H1 (cell line): ENCODE data around the gene TFB2M. TPM values are rescaled to one million over a fixed set of nuclear protein-coding genes. Genes with fewer than 3 reads are reported as not detected.

Source experiments
- CHD1 ChIP-seq: IDR thresholded peaks from 2 replicates; pipeline ENCODE4 v1.6.1; 2012; ENCODE audit warnings: low read depth, low read length, improper control_type of control experiment
- CHD7 ChIP-seq: fragments of 300-600 bp; sonication (generic); IDR thresholded peaks from 2 replicates; pipeline ENCODE4 v1.7.1; 2012; ENCODE audit warnings: low read length, moderate library complexity, mild to moderate bottlenecking, inconsistent platforms; ENCODE audit not compliant: insufficient replicate concordance
- EP300 ChIP-seq, 2 experiments: IDR thresholded peaks; 1 replicate in 1 of 2; 2 replicates in 1 of 2; pipeline ENCODE4 v1.6.1; 2011 to 2012; ENCODE audit warnings: low read depth in 2 of 2, low read length in 2 of 2, mild to moderate bottlenecking in 2 of 2, borderline replicate concordance in 1 of 2, inconsistent platforms in 1 of 2, moderate library complexity in 1 of 2
- EZH2 ChIP-seq: fragments of 200-600 bp; sonication (generic); IDR thresholded peaks from 2 replicates; pipeline ENCODE4 v1.7.1; 2012; ENCODE audit warnings: low read depth, mild to moderate bottlenecking, moderate library complexity, low read length, inconsistent platforms; ENCODE audit not compliant: severe bottlenecking
- HDAC6 ChIP-seq: IDR thresholded peaks from one replicate; pipeline ENCODE4 v1.7.1; 2012; ENCODE audit warnings: low read depth, mild to moderate bottlenecking, inconsistent platforms, low read length, moderate library complexity
- NRF1 ChIP-seq: IDR thresholded peaks from 2 replicates; pipeline ENCODE4 v1.6.1; 2011; ENCODE audit warnings: mild to moderate bottlenecking, low read depth, low read length, improper control_type of control experiment
- POLR2AphosphoS5 ChIP-seq: IDR thresholded peaks from 2 replicates; pipeline ENCODE4 v1.6.1; 2011; ENCODE audit warnings: low read depth, low read length
- SIX5 ChIP-seq: IDR thresholded peaks from 2 replicates; pipeline ENCODE4 v1.6.1; 2011; ENCODE audit warnings: mild to moderate bottlenecking, low read depth, low read length
- SP4 ChIP-seq: IDR thresholded peaks from 2 replicates; pipeline ENCODE4 v1.6.1; 2012; ENCODE audit warnings: low read length, inconsistent platforms
- USF2 ChIP-seq: IDR thresholded peaks from 2 replicates; pipeline ENCODE4 v1.6.1; 2011; ENCODE audit warnings: low read length, improper control_type of control experiment
- polyA plus RNA-seq, 7 experiments: library from polyadenylated mRNA; depleted of rRNA in 3 of 7; stranded (reverse) in 5 of 7; unstranded in 2 of 7; fragments of >200 nt in 5 of 7; fragments of 200-250 nt in 2 of 7; gene quantifications; 1 replicate in 5 of 7; 2 replicates in 1 of 7; 4 replicates in 1 of 7; pipeline versions ENCODE4 v1.2.1 to v1.2.3, GENCODE V29; 2011 to 2013; ENCODE audit warnings: missing spikeins in 2 of 7, mixed read lengths in 2 of 7
- total RNA-seq: library from RNA; stranded (reverse); fragmentation: NEBNext Ultra II Directional; extraction: Animal tissue kit (Norgen Biotek cat#: 25700); gene quantifications from 2 replicates; pipeline ENCODE4 v1.2.1, GENCODE V29; 2021

The TFB2M gene
- total and polyA plus RNA-seq, 2 of the 8 experiments (the other 6 are each of a cell fraction or from before 2014, with no cell fraction given) = 10.4 to 22.0 TPM

- TF ChIP-seq CHD7 (no peak), EP300 (IDR thresholded peaks at IDR 0.05; ENCODE audit: borderline replicate concordance in 1 of 2, low read depth in 2 of 2, low read length in 2 of 2) (no peak), HDAC6 (no peak), POLR2AphosphoS5 (no peak), EZH2 (no peak), USF2 (no peak), NRF1 (no peak), SP4 (no peak), CHD1 (no peak), SIX5 (no peak)
Observed at GRCh38 chr1:246559310-246559709, 6.8 kb downstream of the TFB2M start (continued).
